ENCODE results near the gene FKBP11.

The FKBP11 gene

GRCh38 chr12:48972213-48972951 is 47.1 kb upstream of the FKBP11 start:
- Histone ChIP-seq H3K27ac (ENCODE audit: poor library complexity, severe bottlenecking) (no peak overlapping the region), H3K27me3 (ENCODE audit: insufficient read depth, poor library complexity, severe bottlenecking) (peaks cover 47% of the 10 kb centered on the region), H3K9me3 (ENCODE audit: severe bottlenecking) (no peaks in the 10 kb centered on the region), H3K36me3 (ENCODE audit: low read depth) (no peaks in the 10 kb centered on the region), H3K4me1 (ENCODE audit: insufficient read depth, poor library complexity, severe bottlenecking) (no peaks in the 10 kb centered on the region), H3K4me3 (ENCODE audit: severe bottlenecking) (no peak overlapping the region)
- TF ChIP-seq CTCF (IDR thresholded peaks at IDR 0.05; ENCODE audit: poor library complexity, severe bottlenecking) = no peak
- ATAC-seq (ENCODE audit: low read depth) = no peak
- DNase-seq (ENCODE audit: low spot score) = no peak

DNA sequence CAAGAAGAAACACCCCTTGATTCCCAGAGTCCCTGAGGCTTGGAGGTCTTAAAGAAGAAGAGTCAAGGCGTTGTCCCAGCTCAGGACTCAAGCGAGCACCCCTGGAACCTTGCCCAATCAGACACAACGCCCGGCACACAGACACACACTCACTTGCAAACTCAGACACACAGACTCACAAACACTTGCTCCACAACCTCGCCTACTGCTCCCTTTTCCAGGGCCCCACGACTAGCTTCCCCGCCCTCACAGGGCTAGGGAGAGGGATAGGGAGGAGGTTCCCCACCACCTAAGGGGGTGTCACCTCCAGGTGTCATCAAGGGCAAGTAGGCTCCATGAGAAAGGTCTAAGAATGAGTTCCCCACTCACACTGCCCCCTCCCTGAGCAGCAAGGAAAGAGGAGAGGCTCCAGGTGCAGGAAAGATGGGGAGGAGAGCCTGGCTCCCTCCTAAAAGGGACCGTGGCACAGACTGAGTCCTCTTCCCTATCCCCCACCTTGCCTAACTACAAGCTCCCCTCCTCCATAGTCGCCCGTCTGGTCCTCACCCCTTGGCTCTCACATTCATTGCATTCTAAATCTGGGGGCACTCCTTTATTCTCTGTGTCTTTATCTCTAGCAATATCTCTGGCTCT is 45.5 kb upstream of the FKBP11 start:
- H3K27ac ChIP-seq (ENCODE audit: poor library complexity, severe bottlenecking) = no peak overlapping the region
- H3K9me3 ChIP-seq (ENCODE audit: severe bottlenecking) = no peaks in the 10 kb centered on the region
- no peaks in the 10 kb centered on the region for H3K36me3 ChIP-seq (ENCODE audit: low read depth)
- DNase-seq (ENCODE audit: low spot score) (no peak), ATAC-seq (ENCODE audit: low read depth) (no peak)
- no peak for TF ChIP-seq CTCF (IDR thresholded peaks at IDR 0.05; ENCODE audit: poor library complexity, severe bottlenecking)
- peaks cover 40% of the 10 kb centered on the region for H3K27me3 ChIP-seq (ENCODE audit: insufficient read depth, poor library complexity, severe bottlenecking)
- H3K4me1 ChIP-seq (ENCODE audit: insufficient read depth, poor library complexity, severe bottlenecking) = no peaks in the 10 kb centered on the region
- H3K4me3 ChIP-seq (ENCODE audit: severe bottlenecking) = no peak overlapping the region

DNA sequence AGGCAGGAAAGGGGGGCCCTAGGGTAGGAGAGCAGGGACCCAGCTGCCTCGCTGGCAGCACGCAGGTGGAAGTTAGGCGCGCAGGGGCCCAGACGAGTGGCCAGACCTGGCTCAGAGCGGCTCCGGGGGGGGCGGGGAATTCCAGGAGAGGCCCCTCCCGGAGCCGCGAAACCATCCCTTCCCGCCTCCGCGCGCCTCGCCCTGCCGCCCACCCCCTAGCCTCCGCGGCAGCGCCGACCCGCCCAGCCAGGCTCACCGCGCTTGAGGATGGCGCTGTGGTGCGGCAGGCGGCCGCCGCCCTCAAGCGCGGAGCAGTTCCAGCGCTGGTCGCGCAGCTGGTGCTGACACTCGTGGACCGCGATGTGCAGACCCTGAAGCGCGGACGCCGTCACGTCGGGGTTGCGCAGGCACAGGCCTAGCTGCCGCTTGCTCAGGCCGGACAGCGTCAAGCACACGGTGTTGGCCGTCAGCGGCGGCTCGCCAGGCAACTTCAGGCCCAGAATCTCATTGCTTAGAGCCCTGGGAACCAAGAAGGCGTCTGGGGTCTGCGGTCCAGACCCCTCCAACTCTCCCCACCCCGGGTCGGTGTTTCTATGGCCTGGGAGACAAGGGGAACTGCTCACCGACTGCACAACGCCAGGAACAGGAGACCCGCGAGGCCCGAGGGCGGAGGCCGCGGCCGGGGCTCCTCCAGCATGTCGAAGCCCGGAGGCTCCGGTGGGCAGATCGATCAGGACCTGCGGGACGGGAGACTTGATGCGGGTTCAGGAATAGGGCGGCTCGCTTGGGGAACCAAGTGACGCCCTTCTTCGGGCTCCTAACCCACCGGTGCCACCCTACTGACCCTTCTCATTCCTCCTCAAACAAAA is 44.8 kb upstream of the FKBP11 start:
- Histone ChIP-seq H3K4me3 (ENCODE audit: severe bottlenecking) (no peak overlapping the region), H3K36me3 (ENCODE audit: low read depth) (no peaks in the 10 kb centered on the region), H3K4me1 (ENCODE audit: insufficient read depth, poor library complexity, severe bottlenecking) (no peaks in the 10 kb centered on the region), H3K27me3 (ENCODE audit: insufficient read depth, poor library complexity, severe bottlenecking) (peaks cover 40% of the 10 kb centered on the region), H3K9me3 (ENCODE audit: severe bottlenecking) (no peaks in the 10 kb centered on the region), H3K27ac (ENCODE audit: poor library complexity, severe bottlenecking) (no peak overlapping the region)
- DNase-seq (ENCODE audit: low spot score) (no peak), ATAC-seq (ENCODE audit: low read depth) (no peak)
- no peak for TF ChIP-seq CTCF (IDR thresholded peaks at IDR 0.05; ENCODE audit: poor library complexity, severe bottlenecking)

GRCh38 chr12:48969160-48969771 is 44.0 kb upstream of the FKBP11 start:
- no peaks in the 10 kb centered on the region for H3K36me3 ChIP-seq (ENCODE audit: low read depth)
- ATAC-seq (ENCODE audit: low read depth) = no peak
- no peaks in the 10 kb centered on the region for H3K9me3 ChIP-seq (ENCODE audit: severe bottlenecking)
- no peak for TF ChIP-seq CTCF (IDR thresholded peaks at IDR 0.05; ENCODE audit: poor library complexity, severe bottlenecking)
- H3K27me3 ChIP-seq (ENCODE audit: insufficient read depth, poor library complexity, severe bottlenecking) = peaks cover 40% of the 10 kb centered on the region
- no peak overlapping the region for H3K4me3 ChIP-seq (ENCODE audit: severe bottlenecking)
- no peaks in the 10 kb centered on the region for H3K4me1 ChIP-seq (ENCODE audit: insufficient read depth, poor library complexity, severe bottlenecking)
- H3K27ac ChIP-seq (ENCODE audit: poor library complexity, severe bottlenecking) = no peak overlapping the region
- no peak for DNase-seq (ENCODE audit: low spot score)

Data from RWPE2 (cell line).